Activated effector memory CD4-positive, alpha-beta T cell treated with anti-CD3 and anti-CD28 coated beads, Interleukin-2, amount 50 U/mL, for 16 hours (primary cell): Measurements from ENCODE around the gene UMAD1.

Source experiments
- DNase-seq: peaks from one replicate; pipeline ENCODE4 v3.0.0-alpha.2; 2020

Gene UMAD1

GRCh38 chr7:7695111-7695817 lies 54.7 kb downstream of the UMAD1 start:
- no peak for DNase-seq

- DNase-seq, result no peak
Measured at GRCh38 chr7:7696458-7697119, 56.0 kb downstream of the UMAD1 start.

DNA sequence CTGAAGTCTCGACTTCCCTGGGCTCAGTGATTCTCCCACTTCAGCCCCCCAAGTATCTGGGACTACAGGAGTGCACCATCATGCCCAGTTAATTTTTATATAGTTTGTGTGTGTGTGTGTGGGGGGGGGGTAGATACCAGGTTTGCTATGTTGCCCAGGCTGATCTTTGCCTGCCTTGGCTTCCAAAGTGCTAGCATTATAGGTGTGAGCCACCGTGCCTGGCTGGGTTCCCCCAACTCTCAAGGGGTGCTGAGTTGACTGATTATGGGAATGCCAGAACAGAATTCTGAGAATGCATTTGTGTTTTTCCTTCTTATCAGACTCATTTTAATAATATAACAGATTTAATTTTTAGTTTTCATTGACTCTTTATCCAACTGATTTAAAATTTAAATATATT lies 58.4 kb downstream of the UMAD1 start:
- no peak for DNase-seq

DNA sequence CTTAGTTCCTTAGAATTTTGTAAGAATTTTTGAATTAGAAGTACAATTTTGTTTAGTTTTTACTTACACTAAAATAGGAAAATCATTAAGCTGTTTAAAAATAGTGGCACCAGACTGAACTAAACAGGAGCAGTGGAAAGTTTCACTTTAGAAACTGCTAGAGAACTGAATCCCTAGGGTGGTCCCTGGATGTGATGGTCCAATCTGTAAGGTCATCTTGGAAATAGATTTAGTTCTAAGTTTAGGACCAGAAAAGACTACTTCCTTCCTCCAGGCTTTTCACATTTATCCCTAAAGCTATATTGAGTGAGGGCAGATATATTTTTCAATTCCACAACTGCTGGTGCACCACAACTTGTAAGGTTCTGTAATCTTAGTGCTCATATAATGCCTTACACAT lies 58.8 kb downstream of the UMAD1 start:
- DNase-seq, result no peak

- no peak for DNase-seq
Measured at GRCh38 chr7:7699970-7700369, 59.4 kb downstream of the UMAD1 start.

DNA sequence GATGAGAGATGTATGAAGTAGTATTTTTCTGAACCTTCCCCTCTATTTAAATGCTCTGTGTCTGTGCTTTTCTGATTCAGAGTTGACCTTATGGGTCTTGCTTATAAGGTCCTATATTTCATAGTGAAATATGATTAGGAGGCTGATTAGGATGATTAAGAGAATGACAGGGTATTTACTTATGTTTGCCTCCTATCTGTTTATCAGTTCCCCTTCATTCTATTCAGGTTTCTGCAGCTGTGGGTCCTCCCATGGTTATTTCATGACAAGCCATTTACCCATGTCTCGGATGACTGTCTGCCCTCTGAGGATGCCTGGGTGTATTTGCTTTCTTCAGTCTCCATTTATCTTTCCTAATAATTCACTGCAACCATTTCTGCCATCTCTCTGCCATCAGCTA lies 61.0 kb downstream of the UMAD1 start:
- DNase-seq, result no peak

- DNase-seq, result no peak
Measured at GRCh38 chr7:7702826-7703225, 62.3 kb downstream of the UMAD1 start.

DNA sequence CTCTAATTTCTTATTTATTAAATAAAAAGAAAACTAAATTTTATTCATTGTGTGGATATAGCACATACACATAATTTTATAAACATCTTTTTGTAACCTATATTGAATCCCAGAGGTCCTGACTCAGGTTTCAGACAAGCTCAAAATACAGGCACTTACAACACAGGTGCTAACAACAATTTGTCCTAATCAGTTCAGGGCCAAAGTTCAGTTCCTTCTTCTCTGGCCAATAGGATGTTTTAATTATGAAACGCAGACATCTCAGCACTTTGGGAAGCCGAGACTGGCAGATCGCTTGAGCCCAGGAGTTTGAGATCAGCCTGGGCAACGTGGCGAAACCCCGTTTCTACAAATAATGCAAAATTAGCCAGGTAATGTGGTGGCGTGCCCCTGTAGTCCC lies 62.9 kb downstream of the UMAD1 start:
- DNase-seq, result no peak

GRCh38 chr7:7704867-7705266 lies 64.3 kb downstream of the UMAD1 start:
- no peak for DNase-seq

DNA sequence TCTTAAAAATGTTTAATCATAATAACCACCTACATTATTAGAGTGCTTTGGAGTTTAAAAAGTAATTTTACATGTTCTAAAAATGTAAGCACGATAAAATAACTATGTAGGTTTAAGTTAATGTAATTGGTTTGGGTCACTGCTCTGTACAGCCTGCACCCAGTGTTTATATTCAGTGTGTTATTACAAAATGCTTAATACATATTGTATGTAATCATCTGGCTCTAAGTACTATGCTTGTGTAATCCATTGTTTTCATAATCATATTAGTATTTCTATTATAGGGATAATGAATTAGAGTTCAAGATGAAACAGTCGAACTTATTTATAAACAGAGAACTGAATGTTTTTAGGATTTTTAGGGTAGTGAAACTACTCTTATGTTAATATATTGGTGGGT lies 64.8 kb downstream of the UMAD1 start:
- DNase-seq, result no peak

- no peak for DNase-seq
Measured at GRCh38 chr7:7706101-7706511, 65.6 kb downstream of the UMAD1 start.

DNA sequence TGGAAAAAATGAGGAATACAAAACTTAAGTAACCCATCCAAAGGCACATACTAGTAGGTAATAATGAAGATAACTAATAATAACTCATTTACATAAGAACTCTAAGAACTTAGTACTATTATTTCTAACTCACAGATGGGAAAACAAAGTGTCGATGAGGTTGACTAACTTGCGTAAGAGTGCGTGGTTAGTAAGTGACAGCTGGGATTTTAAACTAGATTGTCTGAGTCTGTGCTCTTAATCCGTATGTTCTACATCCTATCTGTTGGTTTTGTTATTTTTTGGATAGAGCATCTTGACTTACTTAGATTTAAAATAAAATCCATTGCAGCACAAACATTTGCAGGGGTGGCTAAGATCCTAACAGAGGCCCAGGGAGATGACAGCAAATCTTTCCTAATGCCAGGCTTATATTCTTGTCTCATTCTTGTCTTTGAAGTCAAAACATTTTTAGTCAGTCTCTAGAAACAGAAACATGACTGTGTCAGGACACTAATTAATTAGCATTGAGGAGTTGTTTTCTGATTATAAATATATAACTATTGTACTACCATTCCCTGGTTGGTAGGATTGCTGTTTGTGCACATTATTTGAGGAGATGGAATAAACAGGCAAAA lies 66.1 kb downstream of the UMAD1 start:
- no peak for DNase-seq

- no peak for DNase-seq
Measured at GRCh38 chr7:7707246-7707645, 66.7 kb downstream of the UMAD1 start.

DNA sequence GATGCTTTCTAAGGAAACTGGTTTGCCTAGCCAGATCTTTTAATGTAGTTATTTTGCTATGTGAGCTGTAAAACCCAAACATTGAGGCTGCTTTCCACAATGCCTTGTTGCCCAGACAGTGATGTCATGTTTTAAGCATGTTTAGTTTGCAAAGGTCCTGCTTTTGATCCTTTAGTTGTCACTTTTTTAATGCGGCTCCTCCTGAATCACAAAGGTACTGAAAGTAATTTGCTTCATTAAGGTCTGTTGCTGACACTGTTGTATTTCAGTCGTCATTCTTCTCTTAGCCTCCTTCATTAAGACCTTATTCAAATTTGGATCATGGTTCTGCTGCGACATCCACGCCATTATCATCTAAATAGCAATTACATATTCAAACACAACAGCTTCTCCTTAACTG lies 67.3 kb downstream of the UMAD1 start:
- no peak for DNase-seq

- no peak for DNase-seq
Measured at GRCh38 chr7:7709291-7709690, 68.7 kb downstream of the UMAD1 start.

- DNase-seq, result no peak
Measured at GRCh38 chr7:7710469-7710868, 69.9 kb downstream of the UMAD1 start.

GRCh38 chr7:7713730-7714129 lies 73.2 kb downstream of the UMAD1 start:
- DNase-seq, result no peak

GRCh38 chr7:7718492-7718891 lies 77.9 kb downstream of the UMAD1 start, which contains the start of gene RPA3:
TSS of gene RPA3 (minus strand) at chr7:7718607. CDS start at chr7:7640418, 78,189 bp downstream.
- DNase-seq, result no peak

- no peak for DNase-seq
Measured at GRCh38 chr7:7719236-7719635, 78.7 kb downstream of the UMAD1 start.

GRCh38 chr7:7720193-7720592 lies 79.6 kb downstream of the UMAD1 start:
- no peak for DNase-seq

DNA sequence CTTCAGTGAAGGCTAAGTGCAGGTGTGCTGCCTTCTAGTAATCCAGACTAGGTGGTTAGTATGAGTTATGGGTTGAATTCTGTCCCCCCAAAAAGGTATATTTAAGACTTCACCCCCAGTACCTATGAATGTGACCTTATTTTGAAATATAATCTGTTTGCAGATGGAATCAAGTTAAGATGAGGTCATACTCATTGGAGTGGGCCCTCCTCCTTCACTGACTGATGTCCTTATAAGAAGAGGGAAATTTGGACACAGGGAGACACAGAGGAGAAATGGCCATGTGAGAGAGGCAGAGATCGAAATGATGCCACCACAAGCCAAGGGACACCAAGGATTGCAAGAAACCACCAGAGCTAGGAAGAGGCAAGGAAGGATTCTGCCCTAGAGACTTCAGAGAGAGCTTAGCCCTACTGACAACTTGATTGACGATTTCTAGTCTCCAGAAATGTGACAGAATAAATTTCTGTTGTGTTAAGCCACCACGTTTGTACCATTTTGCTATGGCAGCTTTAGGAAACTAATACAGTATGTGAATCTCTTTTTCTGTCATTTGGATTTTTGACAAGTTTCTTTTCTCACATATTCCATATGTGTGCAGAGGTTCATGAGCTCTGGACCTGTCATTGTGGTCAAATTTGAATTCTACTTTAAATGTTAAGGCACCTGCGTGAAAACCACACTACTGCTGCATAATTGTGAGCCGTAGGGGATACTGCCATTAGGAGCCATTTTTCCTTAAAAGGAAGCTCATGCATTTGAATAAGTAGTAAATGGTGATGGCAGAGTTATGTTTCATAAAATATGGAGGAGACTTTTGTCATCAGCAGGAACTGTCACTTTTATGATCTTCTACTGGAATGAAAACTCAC lies 80.4 kb downstream of the UMAD1 start:
- no peak for DNase-seq

- no peak for DNase-seq
Measured at GRCh38 chr7:7731732-7732131, 91.2 kb downstream of the UMAD1 start.

- DNase-seq, result no peak
Measured at GRCh38 chr7:7732621-7733281, 92.2 kb downstream of the UMAD1 start.
